HG02588 (cell line): ENCODE measurements around the gene OPRPN.

Experiments used
- ATAC-seq: cut with Tn5 transposase; IDR thresholded peaks from one replicate; pipeline ENCODE4 v1.9.1; 2021; ENCODE audit warnings: mild to moderate bottlenecking, moderate library complexity; ENCODE audit not compliant: unreplicated experiment

OPRPN gene, protein sequence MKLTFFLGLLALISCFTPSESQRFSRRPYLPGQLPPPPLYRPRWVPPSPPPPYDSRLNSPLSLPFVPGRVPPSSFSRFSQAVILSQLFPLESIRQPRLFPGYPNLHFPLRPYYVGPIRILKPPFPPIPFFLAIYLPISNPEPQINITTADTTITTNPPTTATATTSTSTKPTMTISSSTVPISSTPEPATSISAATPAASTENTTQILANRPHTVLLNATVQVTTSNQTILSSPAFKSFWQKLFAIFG

DNA sequence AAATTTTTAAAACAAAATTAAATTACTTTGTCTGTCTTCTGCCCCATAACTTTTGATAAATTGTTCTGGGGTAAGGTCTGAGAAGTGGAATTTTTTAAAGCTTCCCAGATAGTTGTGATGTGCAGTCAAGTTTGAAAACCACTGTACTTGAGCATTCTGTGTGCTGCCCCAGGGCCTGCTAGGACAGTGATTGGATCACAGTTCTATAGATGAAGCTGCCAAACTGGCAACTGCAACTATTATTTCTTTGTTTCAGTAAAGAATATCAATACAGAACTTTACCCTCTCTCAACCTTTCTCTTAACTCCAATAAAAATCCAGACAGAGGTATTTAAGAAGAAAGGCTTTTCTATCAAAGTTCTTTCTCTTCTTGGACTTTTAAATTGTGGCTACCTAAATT, at the start of gene OPRPN:
TSS of gene OPRPN (plus strand) at position 361 of the 400 bp plus-strand sequence. CDS start 1,346 bp downstream, outside the sequence.
- ATAC-seq = no peak

DNA sequence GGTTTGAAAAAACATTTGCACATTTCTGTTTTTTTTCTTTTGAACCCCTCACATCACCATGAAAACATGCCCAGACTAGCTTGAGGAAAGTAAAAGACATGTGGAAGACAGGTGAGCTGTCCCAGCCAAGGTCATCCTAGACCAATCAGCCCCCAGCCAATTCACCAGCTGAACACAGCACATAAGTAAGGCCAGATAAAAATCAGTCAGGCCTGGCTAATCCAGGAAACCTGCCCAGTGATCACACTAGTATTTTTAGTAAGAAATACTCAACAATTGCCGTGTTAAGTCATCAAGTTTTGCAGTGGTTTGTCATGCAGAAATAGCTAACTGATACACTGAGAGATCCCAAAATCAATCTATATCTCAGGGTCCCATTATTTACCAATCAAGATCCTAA, 41.6 kb upstream of the OPRPN start:
- ATAC-seq = no peak

DNA sequence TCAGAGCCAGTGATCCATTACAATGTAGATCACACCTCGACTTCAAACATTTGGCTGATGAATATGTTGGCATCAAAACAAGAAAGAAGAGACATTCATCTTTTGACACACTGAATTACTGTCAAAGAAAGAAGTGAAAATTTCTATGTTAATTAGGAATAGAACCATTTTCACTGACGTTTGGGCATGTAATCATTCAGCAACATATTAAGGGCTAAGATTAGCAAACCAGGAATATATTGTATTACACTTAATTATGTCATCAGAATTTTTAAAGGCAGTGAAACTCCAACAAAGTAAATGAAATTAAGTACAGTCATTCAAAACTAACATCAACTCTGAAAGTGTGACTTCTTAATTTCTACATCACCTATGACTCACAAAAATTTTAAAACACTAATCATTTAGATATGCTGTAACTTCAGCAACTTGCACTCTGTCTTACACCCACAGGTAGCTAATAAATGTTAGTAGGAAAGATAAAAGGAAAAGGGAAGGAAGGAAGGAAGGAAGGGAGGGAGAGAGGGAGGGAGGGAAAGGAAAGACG, 38.6 kb upstream of the OPRPN start:
- no peak for ATAC-seq

DNA sequence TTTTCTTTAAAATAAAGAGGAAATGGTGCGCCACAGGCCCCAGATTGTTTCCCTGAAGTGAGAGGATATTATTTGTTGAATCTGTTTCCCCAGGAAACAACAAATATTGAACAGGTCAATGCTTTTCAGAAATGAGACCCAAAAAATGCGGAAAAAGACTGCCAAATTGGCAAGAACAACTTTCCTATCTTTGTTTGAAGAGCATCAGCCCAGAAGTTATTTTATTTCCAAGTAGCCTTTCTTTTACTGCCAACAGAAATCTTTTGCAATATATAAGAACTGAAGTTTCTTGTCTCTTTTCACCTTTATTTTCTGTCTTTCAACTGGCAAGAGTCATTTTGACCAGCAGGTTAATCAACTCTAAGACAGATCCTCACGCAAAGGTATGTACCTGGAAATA, 37.3 kb upstream of the OPRPN start, which contains the start of gene SMR3A:
TSS of gene SMR3A (plus strand) at position 301 of the 400 bp plus-strand sequence. CDS start 1,356 bp downstream, outside the sequence.
- no peak for ATAC-seq

DNA sequence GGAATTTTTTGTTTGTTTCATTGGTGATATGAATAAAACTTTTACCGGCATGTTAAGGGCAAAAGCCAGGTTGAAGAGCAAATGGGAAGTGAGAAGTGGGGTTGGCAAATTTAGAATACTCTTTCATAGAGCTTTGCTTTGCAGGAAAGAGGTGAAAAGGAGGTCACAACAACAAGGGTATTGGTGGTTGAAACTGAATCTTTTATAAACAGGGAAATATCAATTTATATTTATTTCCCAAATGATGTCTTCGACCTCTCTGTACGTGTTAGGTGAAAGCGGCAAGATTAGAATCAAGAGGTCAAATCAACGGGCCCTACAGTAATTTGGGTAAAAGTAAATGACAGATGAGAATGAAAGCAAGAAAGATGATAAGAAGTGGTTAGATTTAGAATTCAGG, 33.7 kb upstream of the OPRPN start:
- no peak for ATAC-seq

DNA sequence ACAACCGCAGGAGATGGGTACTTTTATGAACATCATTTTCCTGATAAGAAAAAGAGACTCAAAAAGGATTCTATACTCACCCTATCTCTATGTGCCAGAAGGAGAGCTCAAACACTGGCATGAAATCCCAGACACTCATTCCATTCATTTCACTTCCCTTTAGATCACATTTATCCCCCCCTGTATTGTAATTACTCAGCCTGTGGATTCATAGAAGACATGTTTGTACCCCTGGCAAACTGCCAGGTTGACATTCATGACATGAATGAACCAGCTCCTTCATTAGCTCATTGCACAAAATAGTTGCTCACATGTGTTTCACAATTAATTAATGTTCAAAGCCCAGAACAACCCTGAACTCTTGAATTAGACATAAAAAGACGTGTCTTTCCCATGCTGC, 32.3 kb upstream of the OPRPN start:
- ATAC-seq = no peak

DNA sequence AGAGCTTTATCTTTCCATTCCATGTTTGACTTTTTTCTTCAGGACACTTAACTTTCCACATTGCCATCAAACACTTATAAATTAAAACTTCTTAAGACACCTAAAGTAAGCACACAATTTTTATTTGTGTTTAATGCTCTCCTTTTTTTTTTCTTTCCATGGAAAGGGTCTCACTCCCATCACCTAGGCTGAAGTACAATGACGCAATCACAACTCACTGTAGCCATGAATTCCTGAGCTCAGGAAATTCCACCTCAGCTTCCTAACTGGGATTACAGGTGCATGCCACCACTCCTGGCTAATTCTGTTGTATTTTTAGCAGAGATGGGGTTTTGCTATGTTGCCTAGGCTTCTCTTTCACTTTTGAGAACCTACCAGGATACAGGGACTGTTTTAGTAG, 29.9 kb upstream of the OPRPN start:
- no peak for ATAC-seq

DNA sequence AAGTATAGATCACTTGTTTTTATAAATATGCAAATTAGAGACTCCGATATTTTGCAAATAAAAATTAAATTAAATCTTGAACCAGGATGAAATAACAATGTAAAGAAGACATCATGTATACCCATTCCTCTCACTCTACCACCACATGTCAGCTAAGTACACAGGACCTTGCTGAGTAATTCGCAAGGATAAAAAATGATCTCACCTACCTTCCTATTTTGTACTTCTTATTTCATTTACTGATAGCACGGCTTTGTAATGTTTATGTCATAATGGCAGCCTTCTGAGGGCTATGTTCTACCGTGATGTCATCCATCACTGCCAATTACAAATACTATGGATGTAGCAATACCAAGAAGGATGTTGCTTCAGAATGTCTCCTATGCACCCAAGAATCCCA, 25.8 kb upstream of the OPRPN start:
- ATAC-seq = no peak

DNA sequence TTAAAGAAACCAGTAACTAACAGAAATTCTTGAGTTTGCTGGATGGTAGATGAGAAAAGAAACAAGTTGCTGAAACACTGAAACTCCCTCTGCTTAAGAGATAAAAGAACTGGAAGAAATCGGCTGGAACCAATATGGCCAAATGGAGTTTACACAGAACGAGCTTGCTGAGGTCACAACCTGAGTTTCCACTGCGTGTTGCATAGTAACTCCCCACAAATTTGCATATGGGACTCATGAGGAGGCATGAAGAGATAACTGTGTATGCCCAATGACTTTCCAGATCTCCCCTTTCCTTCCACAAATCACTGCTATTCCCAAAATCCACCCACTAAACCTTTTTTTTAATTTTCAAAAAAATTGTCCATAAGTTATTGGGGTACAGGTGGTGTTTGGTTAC, 25.0 kb upstream of the OPRPN start:
- no peak for ATAC-seq

DNA sequence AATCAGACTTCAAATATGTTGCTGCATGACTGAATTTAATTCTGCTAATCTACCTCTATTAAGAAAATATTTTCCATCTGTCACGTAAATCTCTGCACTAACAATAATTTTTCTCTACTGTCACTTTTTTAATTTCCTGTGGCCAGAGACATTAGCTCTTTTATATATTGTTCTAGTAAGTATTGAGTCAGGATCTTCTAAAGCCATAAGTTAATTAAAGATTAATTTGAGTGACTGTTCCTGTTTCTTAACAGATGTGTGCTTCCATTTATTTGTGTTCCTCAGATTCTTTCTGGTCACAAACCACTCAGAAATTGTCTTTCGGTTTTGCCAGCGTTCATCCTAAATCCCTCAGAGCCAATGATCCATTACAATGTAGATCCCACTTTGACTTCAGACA, 17.2 kb upstream of the OPRPN start:
- ATAC-seq = no peak

DNA sequence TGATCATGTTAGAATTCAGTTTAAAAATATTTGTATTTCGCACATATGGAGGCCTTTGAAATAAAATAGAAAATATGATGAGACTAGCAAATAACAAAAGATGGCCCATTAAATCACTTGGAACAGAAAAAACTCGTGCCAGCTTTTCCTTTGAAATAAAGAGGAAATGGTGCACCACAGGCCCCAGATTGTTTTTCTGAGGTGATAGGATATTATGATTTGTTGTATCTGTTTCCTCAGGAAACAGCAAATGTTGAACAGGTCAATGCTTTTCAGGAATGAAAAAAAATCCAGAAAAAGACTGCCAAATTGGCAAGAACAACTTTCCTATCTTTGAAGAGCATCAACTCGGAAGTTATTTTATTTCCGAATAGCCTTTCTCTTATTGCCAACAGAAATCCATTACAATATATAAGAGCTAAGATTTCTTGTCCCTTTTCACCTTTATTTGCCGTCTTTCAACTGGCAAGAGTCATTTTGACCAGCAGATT, 15.0 kb upstream of the OPRPN start, which contains the start of gene SMR3B:
TSS of gene SMR3B (plus strand) at position 441 of the 491 bp plus-strand sequence. CDS start 1,380 bp downstream, outside the sequence.
- no peak for ATAC-seq

DNA sequence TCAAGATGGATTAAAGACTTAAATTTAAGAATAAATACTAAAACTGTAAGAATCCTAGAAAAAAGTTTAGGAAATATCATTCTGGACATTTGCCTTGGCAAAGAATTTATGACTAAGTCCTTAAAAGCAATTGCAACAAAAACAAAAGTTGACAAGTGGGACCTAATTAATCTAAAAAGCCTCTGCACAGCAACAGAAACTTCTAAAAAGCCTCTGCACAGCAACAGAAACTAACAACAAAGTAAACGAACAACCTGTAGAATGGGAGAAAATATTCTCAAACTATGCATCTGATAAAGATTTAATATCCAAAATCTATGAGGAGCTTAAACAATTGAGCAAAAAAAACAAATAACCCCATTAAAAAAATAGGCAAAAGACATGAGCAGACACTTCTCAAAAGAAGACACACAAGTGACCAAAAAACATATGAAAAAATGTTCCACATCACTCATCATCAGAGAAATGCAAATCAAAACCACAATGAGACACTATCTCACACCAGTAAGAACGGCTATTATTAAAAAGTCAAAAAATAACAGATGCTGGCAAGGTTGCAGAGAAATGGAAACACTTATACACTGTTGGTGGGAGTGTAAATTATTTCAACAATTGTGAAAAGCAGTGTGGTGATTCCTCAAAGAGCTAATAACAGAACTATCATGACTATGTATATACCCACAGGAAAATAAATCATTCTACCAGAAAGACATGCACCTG, 5.5 kb upstream of the OPRPN start:
- peak; percentile 65 for ATAC-seq

DNA sequence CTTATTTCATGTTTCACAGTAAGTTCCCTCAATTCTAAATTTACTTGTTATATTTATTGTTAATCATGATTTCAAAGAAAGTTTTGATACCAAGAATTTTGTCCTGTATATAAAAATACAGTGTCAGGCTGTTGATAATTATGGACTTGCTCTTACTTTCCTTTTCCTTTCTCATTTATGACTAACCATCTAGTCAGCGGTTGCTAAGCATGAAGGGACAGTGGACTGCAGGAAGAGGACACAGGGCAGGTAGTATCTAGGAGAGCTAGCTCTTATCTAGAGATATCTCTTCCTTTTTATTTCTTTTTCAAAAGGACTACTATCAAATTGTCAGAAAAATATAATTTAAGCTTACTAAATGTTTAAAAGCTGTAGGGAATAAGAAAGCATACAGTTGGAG, 1.6 kb downstream of the OPRPN start:
- ATAC-seq = no peak

DNA sequence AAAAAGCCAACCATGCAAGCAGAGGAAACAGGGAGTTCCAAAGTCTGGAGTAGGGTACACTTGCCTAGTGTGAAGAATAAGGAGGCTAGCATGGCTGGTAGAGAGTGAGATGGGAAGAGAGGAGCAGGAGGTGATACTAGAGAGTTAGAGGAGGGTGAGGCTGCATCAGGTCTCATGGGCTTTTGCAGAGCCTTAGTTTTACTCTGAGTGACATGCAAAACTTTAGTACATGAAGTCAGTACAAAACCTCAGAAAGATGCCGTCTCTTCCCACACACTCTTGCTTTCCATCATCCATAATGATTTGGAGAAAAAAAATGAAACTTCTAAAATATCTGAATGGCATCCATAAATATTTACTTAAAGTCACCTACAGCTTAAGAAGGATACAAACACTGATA, 5.0 kb downstream of the OPRPN start:
- peak; percentile 62 for ATAC-seq

DNA sequence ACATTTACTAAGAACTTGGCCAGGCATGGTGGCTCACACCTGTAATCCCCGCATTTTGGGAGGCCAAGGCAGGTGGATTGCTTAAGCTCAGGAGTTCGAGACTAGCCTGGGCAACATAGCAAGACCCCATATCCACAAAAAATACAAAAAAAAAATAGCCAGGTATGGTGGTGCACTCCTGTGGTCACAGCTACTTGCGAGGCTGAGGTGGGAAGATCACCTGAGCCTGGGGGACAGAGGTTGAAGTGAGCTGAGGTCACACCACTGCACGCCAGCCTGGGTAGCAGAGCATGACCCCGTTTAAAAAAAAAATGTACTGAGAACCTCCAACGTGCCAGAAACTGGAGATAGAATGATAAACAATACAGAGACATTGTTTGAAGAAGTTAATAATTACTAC, 8.0 kb downstream of the OPRPN start:
- ATAC-seq = no peak

DNA sequence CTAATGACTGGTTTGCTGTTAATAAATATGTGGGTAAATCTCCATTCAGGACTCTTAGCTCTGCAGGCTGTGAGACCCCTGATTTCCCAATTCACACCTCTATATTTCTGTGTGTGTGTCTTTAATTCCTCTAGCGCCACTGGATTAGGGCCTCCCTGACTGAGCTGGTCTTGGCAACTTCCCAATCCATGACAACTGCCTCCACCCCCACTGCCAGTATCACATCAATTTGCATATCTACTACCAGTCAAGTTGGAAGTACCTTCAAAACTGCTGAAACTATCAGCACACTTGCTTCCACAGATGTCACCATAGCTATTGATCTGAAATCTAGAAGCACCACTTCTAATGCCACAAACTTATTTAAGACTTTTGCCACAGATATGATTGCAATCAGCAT, 27.6 kb downstream of the OPRPN start:
- no peak for ATAC-seq

DNA sequence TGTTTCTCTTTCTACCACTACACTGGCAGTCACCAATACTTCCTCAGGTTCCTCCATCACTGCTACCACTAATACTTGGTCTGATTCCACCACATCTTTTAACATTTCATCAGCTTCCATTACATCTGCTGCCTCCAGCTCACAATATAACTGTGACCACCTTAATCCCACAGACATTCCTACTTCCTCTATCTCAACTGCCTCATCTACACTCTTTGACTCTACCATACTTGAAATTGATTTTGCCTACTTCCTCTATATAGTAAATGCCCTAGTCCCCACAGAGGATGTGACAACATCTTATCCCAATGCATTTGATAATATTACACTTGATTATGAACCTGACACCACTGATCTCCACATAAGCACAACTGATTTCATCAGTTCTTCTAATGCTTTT, 29.0 kb downstream of the OPRPN start:
- ATAC-seq = no peak

DNA sequence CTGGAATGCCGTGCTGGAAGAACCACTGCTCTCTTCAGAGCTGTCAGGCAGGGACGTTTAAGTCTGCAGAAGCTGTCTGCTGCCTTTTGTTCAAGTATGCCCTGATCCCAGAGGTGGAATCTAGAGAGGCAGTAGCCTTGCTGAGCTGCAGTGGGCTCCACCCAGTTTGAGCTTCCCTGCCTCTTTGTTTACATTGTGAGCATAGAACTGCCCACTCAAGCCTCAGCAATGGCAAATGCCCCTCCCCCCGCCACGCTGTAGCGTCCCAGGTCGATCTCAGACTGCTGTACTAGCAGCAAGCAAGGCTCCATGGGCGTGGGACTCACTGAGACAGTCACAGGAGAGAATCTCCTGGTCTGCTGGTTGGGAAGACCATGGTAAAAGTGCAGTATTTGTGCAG, 39.5 kb downstream of the OPRPN start:
- no peak for ATAC-seq

DNA sequence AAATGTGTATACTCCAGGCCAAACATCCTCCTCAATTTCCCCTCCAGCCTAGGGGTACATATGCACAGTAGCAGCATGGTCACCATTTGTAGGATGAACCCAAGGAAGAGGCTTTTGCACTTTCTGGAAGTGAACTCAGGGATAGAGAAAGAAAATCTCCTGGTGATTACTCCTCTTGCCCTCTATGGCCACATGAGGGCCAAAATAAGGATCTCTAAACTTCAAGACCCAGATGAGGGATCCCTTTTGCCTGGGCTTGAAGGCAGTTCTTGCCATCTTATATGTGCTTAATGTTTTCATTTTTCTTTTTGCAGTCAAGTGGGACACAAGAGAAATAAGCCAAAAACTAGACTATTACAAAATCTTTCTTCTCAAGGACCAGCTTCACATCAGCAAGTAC, 44.7 kb downstream of the OPRPN start:
- ATAC-seq = no peak

DNA sequence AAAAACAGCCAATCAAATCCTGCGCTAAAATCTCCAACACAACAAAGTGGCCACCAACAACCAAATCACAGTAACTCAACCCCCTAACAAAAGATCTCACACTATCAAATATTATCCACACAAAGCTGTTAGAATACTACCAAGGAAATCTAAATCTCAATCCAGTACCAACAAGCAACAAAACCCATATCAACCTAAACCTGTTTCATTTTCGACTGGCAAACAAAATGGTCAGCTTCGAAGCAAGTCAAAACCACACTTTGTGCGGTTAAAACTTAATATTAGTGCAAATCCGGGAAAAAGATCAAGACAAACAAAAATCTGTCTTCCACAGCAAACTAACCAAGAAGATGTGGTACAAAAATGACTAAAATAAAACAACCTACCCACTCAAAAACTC, 45.6 kb downstream of the OPRPN start:
- ATAC-seq = no peak

DNA sequence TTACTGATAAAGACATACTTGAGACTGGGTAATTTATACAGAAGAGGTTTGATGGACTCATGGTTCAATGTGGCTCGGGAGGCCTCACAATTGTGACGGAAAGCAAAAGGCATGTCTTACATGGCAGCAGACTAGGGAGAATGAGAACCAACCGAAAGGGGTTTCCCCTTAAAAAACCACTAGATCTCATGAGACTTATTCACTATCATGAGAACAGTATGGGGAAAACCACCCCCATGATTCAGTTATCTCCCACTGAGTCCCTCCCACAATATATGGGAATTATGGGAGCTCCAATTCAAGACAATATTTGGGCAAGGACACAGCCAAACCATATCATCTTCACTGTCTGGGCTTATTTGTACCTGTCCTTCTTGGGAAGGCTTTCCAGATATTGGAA, 51.5 kb downstream of the OPRPN start:
- peak; percentile 64 for ATAC-seq

DNA sequence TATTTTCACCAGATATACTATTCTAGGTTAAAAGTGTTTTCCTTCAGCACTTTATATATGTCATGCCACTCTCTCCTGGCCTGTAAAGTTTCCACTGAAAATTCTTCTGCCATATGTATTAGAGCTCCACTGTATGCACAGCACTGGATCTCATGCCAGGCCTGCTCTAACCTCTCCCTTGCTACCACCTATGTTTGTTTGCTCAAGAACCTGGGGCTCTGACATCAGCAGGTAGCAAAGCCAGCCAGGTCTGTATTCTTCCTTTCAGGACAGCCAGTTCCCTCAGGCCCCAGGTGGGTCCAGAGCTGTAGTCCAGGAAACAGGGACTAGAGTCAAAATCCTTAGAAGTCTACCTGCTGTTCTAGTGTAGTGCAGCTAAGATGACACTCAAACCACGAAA, 55.2 kb downstream of the OPRPN start:
- ATAC-seq = no peak
